GM12878 (cell line): ENCODE results near the gene MAP4K2. TPM values are rescaled to one million over a fixed set of nuclear protein-coding genes. Genes with fewer than 3 reads are reported as not detected.

Experiments used
- CREB1 ChIP-seq: IDR thresholded peaks from 2 replicates; pipeline ENCODE4 v1.6.1; 2012; ENCODE audit warnings: low read depth, mild to moderate bottlenecking, inconsistent platforms
- DPF2 ChIP-seq: fragments of 450-650 bp; IDR thresholded peaks from 2 replicates; pipeline ENCODE4 v1.6.1; 2017; ENCODE audit warnings: mild to moderate bottlenecking
- FOXM1 ChIP-seq: IDR thresholded peaks from 2 replicates; pipeline ENCODE4 v1.6.1; 2012; ENCODE audit warnings: low read depth, mild to moderate bottlenecking, inconsistent platforms, low read length, moderate library complexity
- GATAD2B ChIP-seq: fragments of 450-650 bp; conservative IDR thresholded peaks from 2 replicates; pipeline ENCODE4 v1.6.1; 2017; ENCODE audit warnings: low read depth, mild to moderate bottlenecking, moderate library complexity
- IRF4 ChIP-seq: IDR thresholded peaks from 2 replicates; pipeline ENCODE4 v1.6.1; 2011; ENCODE audit warnings: low read depth, low read length
- LARP7 ChIP-seq: fragments of 450-650 bp; IDR thresholded peaks from 2 replicates; pipeline ENCODE4 v1.6.1; 2017; ENCODE audit warnings: mild to moderate bottlenecking
- MEF2B ChIP-seq: fragments of 450-650 bp; IDR thresholded peaks from 2 replicates; pipeline ENCODE4 v1.6.1; 2018; ENCODE audit warnings: mild to moderate bottlenecking, moderate library complexity; ENCODE audit not compliant: partially characterized antibody, poor library complexity, severe bottlenecking
- NFYB ChIP-seq: IDR thresholded peaks from 2 replicates; pipeline ENCODE4 v1.6.1; 2011; ENCODE audit warnings: low read depth, mild to moderate bottlenecking, low read length, improper control_type of control experiment, moderate library complexity; ENCODE audit not compliant: insufficient read depth
- NR2C2 ChIP-seq: IDR thresholded peaks from 2 replicates; pipeline ENCODE4 v1.6.1; 2011; ENCODE audit warnings: borderline replicate concordance, low read depth; ENCODE audit not compliant: control insufficient read depth, insufficient read length
- PML ChIP-seq: IDR thresholded peaks from 2 replicates; pipeline ENCODE4 v1.6.1; 2012; ENCODE audit warnings: low read length, inconsistent platforms
- POLR2A ChIP-seq: IDR thresholded peaks from 2 replicates; pipeline ENCODE4 v1.6.1; 2011; ENCODE audit warnings: low read depth, mild to moderate bottlenecking, low read length
- RB1 ChIP-seq: fragments of 450-650 bp; formaldehyde crosslinking; IDR thresholded peaks from 2 replicates; pipeline ENCODE4 v1.6.1; 2017; ENCODE audit warnings: mild to moderate bottlenecking, borderline replicate concordance
- RFX5 ChIP-seq: IDR thresholded peaks from 2 replicates; pipeline ENCODE4 v1.6.1; 2011; ENCODE audit warnings: low read depth, low read length, improper control_type of control experiment
- SMARCA5 ChIP-seq: fragments of 450-650 bp; IDR thresholded peaks from 2 replicates; pipeline ENCODE4 v1.6.1; 2017; ENCODE audit warnings: mild to moderate bottlenecking
- SP1 ChIP-seq: IDR thresholded peaks from one replicate; pipeline ENCODE4 v1.6.1; 2011; ENCODE audit warnings: low read depth, low read length
- TAF1 ChIP-seq: IDR thresholded peaks from 2 replicates; pipeline ENCODE4 v1.6.1; 2011; ENCODE audit warnings: mild to moderate bottlenecking, low read depth, low read length, borderline replicate concordance
- TCF7 ChIP-seq: IDR thresholded peaks from 2 replicates; pipeline ENCODE4 v1.6.1; 2014; ENCODE audit warnings: antibody characterized with exemption, borderline replicate concordance
- ZNF217 ChIP-seq: fragments of 450-650 bp; IDR thresholded peaks from 2 replicates; pipeline ENCODE4 v1.6.1; 2017; ENCODE audit warnings: antibody characterized with exemption, mild to moderate bottlenecking
- polyA plus RNA-seq, 11 experiments: library from polyadenylated mRNA; depleted of rRNA in 4 of 11; unstranded in 6 of 11; stranded (reverse) in 5 of 11; fragments of >200 nt; fragmentation: Nextera tagmentation in 4 of 11; fragmentation: Illumina TruSeq in 1 of 11; extraction: Ambion mirVana in 4 of 11; extraction: Trizol in 1 of 11; gene quantifications; 1 replicate in 1 of 11; 2 replicates in 10 of 11; pipeline versions ENCODE4 v1.2.1 to v1.2.3, GENCODE V29; 2011 to 2016; ENCODE audit warnings: inconsistent platforms in 2 of 11, missing spikeins in 2 of 11, low read depth in 1 of 11
- total RNA-seq, 4 experiments: library from RNA; depleted of rRNA in 3 of 4; stranded (reverse); fragments of >200 nt in 3 of 4; fragmentation: Illumina TruSeq in 1 of 4; extraction: Trizol in 1 of 4; gene quantifications; 2 replicates each; pipeline versions ENCODE4 v1.2.1 to v1.2.3, GENCODE V29; 2013 to 2021
- TF ChIP-seq, protein P1 (sequence below): fragments of 450-650 bp; IDR thresholded peaks from 2 replicates; pipeline ENCODE4 v1.6.1; 2016; ENCODE audit warnings: mild to moderate bottlenecking, moderate library complexity, borderline replicate concordance
- TF ChIP-seq, protein P2 (sequence below): fragments of 450-650 bp; conservative IDR thresholded peaks from 2 replicates; pipeline ENCODE4 v1.6.1; 2017; ENCODE audit warnings: mild to moderate bottlenecking, moderate library complexity
- TF ChIP-seq, protein P3 (sequence below): fragments of 450-650 bp; IDR thresholded peaks from 2 replicates; pipeline ENCODE4 v1.6.1; 2017; ENCODE audit warnings: mild to moderate bottlenecking, moderate library complexity

MAP4K2 gene
- total and polyA plus RNA-seq, 10 of the 15 experiments (the other 5 are each of a cell fraction or from before 2014, with no cell fraction given), result 0.98 to 78.1 (median 48.9) TPM

DNA sequence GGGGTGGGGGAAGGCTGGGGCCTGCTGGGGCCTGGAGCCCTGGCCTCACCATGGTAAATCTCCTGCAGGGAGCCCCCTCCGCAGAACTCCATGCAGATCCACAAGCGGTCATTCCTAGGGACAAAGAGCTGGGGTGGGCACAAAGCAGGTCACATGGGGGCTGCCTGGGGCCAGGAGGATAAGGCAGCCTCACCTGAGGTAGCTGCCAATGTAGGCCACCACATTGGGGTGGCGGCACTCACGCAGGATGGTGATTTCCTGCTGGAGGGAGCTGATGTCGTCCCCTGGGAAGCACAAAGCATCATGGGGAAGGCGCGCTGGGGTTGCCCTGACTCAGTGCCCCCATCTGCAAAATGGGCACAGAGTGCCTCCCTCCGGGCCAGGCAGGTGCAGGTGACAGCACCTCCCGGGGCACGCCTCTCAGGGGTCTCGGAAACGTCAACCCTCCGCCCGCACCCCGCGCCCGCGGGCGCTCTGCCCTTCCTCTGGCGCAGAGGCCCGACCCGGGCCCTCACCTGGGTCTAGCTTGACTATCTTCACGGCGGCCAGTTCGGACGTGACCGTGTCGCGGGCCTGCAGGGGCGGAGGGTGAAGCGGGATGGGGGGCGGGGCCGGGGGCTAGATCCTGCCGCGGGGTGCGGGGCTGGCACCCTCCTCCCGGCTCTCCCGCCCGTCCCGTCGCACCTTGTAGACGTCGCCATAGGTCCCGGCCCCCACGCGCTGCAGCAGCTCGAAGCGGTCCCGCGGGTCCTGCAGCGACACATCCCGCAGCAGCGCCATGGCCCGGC, 450 bp downstream of the MAP4K2 start (continued):
- TF ChIP-seq, protein P1, sequence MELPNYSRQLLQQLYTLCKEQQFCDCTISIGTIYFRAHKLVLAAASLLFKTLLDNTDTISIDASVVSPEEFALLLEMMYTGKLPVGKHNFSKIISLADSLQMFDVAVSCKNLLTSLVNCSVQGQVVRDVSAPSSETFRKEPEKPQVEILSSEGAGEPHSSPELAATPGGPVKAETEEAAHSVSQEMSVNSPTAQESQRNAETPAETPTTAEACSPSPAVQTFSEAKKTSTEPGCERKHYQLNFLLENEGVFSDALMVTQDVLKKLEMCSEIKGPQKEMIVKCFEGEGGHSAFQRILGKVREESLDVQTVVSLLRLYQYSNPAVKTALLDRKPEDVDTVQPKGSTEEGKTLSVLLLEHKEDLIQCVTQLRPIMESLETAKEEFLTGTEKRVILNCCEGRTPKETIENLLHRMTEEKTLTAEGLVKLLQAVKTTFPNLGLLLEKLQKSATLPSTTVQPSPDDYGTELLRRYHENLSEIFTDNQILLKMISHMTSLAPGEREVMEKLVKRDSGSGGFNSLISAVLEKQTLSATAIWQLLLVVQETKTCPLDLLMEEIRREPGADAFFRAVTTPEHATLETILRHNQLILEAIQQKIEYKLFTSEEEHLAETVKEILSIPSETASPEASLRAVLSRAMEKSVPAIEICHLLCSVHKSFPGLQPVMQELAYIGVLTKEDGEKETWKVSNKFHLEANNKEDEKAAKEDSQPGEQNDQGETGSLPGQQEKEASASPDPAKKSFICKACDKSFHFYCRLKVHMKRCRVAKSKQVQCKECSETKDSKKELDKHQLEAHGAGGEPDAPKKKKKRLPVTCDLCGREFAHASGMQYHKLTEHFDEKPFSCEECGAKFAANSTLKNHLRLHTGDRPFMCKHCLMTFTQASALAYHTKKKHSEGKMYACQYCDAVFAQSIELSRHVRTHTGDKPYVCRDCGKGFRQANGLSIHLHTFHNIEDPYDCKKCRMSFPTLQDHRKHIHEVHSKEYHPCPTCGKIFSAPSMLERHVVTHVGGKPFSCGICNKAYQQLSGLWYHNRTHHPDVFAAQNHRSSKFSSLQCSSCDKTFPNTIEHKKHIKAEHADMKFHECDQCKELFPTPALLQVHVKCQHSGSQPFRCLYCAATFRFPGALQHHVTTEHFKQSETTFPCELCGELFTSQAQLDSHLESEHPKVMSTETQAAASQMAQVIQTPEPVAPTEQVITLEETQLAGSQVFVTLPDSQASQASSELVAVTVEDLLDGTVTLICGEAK, result no peak
- TF ChIP-seq TCF7 (no peak), RB1 (peak; percentile 33; the same call in 1 of the 2 replicates), CREB1 (peak; percentile 11; the same call in 1 of the 2 replicates), GATAD2B (peak; percentile 42; the same call in 1 of the 2 replicates), SMARCA5 (peak; percentile 93), FOXM1 (no peak), POLR2A (peak; percentile 49; the same call in 1 of the 2 replicates), IRF4 (0 out of 2 replicates have a peak, but pooled peaks have one; percentile 18), LARP7 (peak; percentile 31; the same call in 1 of the 2 replicates), RFX5 (no peak), SP1 (no peak), TAF1 (no peak), DPF2 (peak; percentile 16; the same call in 1 of the 2 replicates), PML (no peak), MEF2B (peak; percentile 81), NFYB (no peak), NR2C2 (no peak), ZNF217 (peak; percentile 79)
- TF ChIP-seq, protein P2, sequence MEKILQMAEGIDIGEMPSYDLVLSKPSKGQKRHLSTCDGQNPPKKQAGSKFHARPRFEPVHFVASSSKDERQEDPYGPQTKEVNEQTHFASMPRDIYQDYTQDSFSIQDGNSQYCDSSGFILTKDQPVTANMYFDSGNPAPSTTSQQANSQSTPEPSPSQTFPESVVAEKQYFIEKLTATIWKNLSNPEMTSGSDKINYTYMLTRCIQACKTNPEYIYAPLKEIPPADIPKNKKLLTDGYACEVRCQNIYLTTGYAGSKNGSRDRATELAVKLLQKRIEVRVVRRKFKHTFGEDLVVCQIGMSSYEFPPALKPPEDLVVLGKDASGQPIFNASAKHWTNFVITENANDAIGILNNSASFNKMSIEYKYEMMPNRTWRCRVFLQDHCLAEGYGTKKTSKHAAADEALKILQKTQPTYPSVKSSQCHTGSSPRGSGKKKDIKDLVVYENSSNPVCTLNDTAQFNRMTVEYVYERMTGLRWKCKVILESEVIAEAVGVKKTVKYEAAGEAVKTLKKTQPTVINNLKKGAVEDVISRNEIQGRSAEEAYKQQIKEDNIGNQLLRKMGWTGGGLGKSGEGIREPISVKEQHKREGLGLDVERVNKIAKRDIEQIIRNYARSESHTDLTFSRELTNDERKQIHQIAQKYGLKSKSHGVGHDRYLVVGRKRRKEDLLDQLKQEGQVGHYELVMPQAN, result peak; percentile 43; the same call in 1 of the 2 replicates
- TF ChIP-seq, protein P3, sequence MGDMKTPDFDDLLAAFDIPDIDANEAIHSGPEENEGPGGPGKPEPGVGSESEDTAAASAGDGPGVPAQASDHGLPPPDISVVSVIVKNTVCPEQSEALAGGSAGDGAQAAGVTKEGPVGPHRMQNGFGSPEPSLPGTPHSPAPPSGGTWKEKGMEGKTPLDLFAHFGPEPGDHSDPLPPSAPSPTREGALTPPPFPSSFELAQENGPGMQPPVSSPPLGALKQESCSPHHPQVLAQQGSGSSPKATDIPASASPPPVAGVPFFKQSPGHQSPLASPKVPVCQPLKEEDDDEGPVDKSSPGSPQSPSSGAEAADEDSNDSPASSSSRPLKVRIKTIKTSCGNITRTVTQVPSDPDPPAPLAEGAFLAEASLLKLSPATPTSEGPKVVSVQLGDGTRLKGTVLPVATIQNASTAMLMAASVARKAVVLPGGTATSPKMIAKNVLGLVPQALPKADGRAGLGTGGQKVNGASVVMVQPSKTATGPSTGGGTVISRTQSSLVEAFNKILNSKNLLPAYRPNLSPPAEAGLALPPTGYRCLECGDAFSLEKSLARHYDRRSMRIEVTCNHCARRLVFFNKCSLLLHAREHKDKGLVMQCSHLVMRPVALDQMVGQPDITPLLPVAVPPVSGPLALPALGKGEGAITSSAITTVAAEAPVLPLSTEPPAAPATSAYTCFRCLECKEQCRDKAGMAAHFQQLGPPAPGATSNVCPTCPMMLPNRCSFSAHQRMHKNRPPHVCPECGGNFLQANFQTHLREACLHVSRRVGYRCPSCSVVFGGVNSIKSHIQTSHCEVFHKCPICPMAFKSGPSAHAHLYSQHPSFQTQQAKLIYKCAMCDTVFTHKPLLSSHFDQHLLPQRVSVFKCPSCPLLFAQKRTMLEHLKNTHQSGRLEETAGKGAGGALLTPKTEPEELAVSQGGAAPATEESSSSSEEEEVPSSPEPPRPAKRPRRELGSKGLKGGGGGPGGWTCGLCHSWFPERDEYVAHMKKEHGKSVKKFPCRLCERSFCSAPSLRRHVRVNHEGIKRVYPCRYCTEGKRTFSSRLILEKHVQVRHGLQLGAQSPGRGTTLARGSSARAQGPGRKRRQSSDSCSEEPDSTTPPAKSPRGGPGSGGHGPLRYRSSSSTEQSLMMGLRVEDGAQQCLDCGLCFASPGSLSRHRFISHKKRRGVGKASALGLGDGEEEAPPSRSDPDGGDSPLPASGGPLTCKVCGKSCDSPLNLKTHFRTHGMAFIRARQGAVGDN, result 0 out of 2 replicates have a peak, but pooled peaks have one; percentile 27
